Osteoblast (primary cell): ENCODE data around the gene SMYD1. TPM values are rescaled to one million over a fixed set of nuclear protein-coding genes. Genes with fewer than 3 reads are reported as not detected.

Experiments
- DNase-seq: peaks from one replicate; pipeline ENCODE4 v3.0.0; 2011; ENCODE audit warnings: low spot score, mixed read lengths; ENCODE audit not compliant: insufficient read length; ENCODE audit errors: missing footprints
- H2AFZ ChIP-seq: 2 replicates; pipeline ENCODE4 v1.6.0; 2011; ENCODE audit warnings: mild to moderate bottlenecking, low read length
- H3K27ac ChIP-seq: 2 replicates; pipeline ENCODE4 v1.5.1; 2011; ENCODE audit warnings: mild to moderate bottlenecking, low read depth, low read length, moderate library complexity
- H3K27me3 ChIP-seq: 2 replicates; pipeline ENCODE4 v1.6.0; 2012; ENCODE audit warnings: mild to moderate bottlenecking, control low read depth, inconsistent platforms, low read length, moderate library complexity; ENCODE audit not compliant: insufficient read depth
- H3K36me3 ChIP-seq: 2 replicates; pipeline ENCODE4 v1.5.1; 2011; ENCODE audit warnings: mild to moderate bottlenecking, low read length, control low read depth, moderate library complexity; ENCODE audit not compliant: insufficient read depth
- H3K4me1 ChIP-seq: 2 replicates; pipeline ENCODE4 v1.5.1; 2011; ENCODE audit warnings: mild to moderate bottlenecking, low read length, control low read depth, moderate library complexity; ENCODE audit not compliant: insufficient read depth
- H3K4me2 ChIP-seq: 2 replicates; pipeline ENCODE4 v1.6.0; 2011; ENCODE audit warnings: mild to moderate bottlenecking, low read length; ENCODE audit not compliant: insufficient read depth
- H3K4me3 ChIP-seq: fragments of 200-600 bp; sonication (generic); 3 replicates; pipeline ENCODE4 v1.5.1; 2012; ENCODE audit warnings: mild to moderate bottlenecking, low read length, inconsistent platforms; ENCODE audit not compliant: insufficient read depth
- H3K79me2 ChIP-seq: 2 replicates; pipeline ENCODE4 v1.6.0; 2012; ENCODE audit warnings: mild to moderate bottlenecking, low read length, control low read depth, inconsistent platforms; ENCODE audit not compliant: insufficient read depth
- H3K9me3 ChIP-seq: 2 replicates; pipeline ENCODE4 v1.5.1; 2011; ENCODE audit warnings: low read depth, low read length, control low read depth
- H4K20me1 ChIP-seq: 2 replicates; pipeline ENCODE4 v1.6.0; 2012; ENCODE audit warnings: mild to moderate bottlenecking, low read length, control low read depth; ENCODE audit not compliant: insufficient read depth
- total RNA-seq: library from RNA; depleted of rRNA; stranded (reverse); fragments of >200 nt; gene quantifications from 2 replicates; pipeline ENCODE4 v1.2.3, GENCODE V29; 2012
- TF ChIP-seq, protein P1 (sequence below): IDR thresholded peaks from 2 replicates; pipeline ENCODE4 v1.5.1; 2011; ENCODE audit warnings: mild to moderate bottlenecking, low read depth, low read length, moderate library complexity; ENCODE audit errors: extremely low read depth

Gene SMYD1
- total RNA-seq, 1 donor, result not detected

DNA sequence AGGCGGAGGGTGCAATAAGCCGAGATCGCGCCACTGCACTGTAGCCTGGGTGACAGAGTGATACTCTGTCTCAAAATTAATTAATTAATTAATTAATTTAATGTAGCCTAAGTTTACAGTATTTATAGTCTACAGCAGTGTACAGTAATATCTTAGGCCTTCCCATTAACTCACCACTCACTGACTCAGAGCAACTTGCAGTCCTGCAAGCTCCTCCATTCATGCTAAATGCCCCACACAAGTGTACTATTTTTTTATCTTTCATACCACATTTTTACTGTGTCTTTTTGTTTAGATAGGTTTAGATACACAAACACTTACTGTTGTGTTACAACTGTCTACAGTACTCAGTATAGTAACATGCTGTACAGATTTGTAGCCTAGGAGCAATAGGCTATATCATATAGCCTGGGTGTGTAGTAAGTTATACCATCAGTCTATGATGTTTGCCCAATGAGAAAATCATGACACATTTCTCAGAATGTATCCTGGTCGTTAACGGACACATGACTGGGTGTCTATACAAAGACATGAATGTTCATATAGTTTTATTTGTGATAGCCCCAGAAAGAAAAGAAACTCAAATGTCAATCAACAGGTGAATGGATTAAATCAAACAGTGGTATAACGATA is 35.4 kb upstream of the SMYD1 start:
- Histone ChIP-seq H2AFZ (no peak overlapping the region), H4K20me1 (peaks cover 5% of the 10 kb centered on the region), H3K4me2 (no peak overlapping the region), H3K9me3 (no peaks in the 10 kb centered on the region), H3K27ac (no peak overlapping the region), H3K36me3 (peaks cover 58% of the 10 kb centered on the region), H3K79me2 (peaks cover 9% of the 10 kb centered on the region), H3K4me1 (peaks cover 5% of the 10 kb centered on the region), H3K27me3 (no peaks in the 10 kb centered on the region), H3K4me3 (no peak overlapping the region)
- no peak for DNase-seq
- TF ChIP-seq, protein P1, sequence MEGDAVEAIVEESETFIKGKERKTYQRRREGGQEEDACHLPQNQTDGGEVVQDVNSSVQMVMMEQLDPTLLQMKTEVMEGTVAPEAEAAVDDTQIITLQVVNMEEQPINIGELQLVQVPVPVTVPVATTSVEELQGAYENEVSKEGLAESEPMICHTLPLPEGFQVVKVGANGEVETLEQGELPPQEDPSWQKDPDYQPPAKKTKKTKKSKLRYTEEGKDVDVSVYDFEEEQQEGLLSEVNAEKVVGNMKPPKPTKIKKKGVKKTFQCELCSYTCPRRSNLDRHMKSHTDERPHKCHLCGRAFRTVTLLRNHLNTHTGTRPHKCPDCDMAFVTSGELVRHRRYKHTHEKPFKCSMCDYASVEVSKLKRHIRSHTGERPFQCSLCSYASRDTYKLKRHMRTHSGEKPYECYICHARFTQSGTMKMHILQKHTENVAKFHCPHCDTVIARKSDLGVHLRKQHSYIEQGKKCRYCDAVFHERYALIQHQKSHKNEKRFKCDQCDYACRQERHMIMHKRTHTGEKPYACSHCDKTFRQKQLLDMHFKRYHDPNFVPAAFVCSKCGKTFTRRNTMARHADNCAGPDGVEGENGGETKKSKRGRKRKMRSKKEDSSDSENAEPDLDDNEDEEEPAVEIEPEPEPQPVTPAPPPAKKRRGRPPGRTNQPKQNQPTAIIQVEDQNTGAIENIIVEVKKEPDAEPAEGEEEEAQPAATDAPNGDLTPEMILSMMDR, result no peak

DNA sequence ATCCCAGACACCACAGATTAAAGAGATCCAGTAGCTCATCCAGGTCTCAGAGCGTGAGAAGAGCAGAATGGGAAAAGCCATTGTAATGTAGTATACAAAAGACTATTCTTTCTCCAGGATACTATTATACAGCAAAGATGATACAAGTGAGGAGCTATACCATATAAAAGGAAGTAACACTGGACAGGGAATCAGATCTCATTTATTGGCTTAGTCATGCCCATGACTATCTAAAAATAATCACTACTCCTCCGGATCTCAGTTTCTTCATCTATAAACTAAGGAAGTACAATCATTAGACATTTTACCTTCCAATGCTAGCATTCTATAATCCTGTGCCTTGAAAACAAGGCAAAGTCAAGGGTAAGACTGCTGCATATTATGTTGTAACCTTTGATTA is 31.4 kb upstream of the SMYD1 start:
- Histone ChIP-seq H3K27me3 (no peaks in the 10 kb centered on the region), H3K9me3 (no peaks in the 10 kb centered on the region), H4K20me1 (peaks cover 4% of the 10 kb centered on the region), H3K79me2 (peaks cover 20% of the 10 kb centered on the region), H3K4me2 (no peak overlapping the region), H3K4me1 (peaks cover 22% of the 10 kb centered on the region), H3K27ac (no peak overlapping the region), H2AFZ (no peak overlapping the region), H3K36me3 (peaks cover 26% of the 10 kb centered on the region), H3K4me3 (no peak overlapping the region)
- no peak for DNase-seq
- TF ChIP-seq, protein P1, result no peak

DNA sequence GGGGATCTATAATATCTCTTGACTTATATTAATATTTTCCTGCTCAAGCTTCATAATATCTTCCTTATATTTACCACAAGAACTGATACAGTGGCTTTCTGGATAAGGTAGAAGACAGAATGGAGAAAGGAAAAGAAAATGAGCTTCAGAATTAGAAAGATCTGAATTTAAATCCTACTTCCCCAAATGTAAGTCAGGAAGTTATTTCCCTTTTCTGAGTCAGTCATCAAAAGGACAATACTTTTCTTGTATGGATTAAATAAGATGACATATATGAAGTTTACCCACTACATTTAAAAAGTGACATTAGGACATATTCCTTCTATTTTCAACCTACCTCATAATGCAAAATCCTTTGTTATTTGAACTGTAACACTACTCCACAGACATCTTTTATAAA is 31.0 kb upstream of the SMYD1 start:
- Histone ChIP-seq H3K36me3 (peaks cover 27% of the 10 kb centered on the region), H3K4me1 (peaks cover 22% of the 10 kb centered on the region), H3K27me3 (no peaks in the 10 kb centered on the region), H3K4me3 (no peak overlapping the region), H3K9me3 (no peaks in the 10 kb centered on the region), H4K20me1 (peaks cover 4% of the 10 kb centered on the region), H3K4me2 (no peak overlapping the region), H3K79me2 (peaks cover 24% of the 10 kb centered on the region), H2AFZ (no peak overlapping the region), H3K27ac (no peak overlapping the region)
- TF ChIP-seq, protein P1, result no peak
- DNase-seq, result no peak

- TF ChIP-seq, protein P1, result no peak
- H3K4me1 ChIP-seq, result peaks cover 22% of the 10 kb centered on the region
- no peaks in the 10 kb centered on the region for H3K27me3 ChIP-seq
- H3K79me2 ChIP-seq, result peaks cover 33% of the 10 kb centered on the region
- DNase-seq, result peak; percentile 76
- peak overlapping the region; percentile 49 for H3K4me2 ChIP-seq
- H4K20me1 ChIP-seq, result peaks cover 12% of the 10 kb centered on the region
- H2AFZ ChIP-seq, result no peak overlapping the region
- no peak overlapping the region for H3K4me3 ChIP-seq
- H3K27ac ChIP-seq, result peak overlapping the region; percentile 83
- H3K9me3 ChIP-seq, result no peaks in the 10 kb centered on the region
- H3K36me3 ChIP-seq, result peaks cover 18% of the 10 kb centered on the region
Measured at GRCh38 chr2:88038263-88039105, 29.1 kb upstream of the SMYD1 start.
